ENCODE measurements around the gene ELANE. TPM values are rescaled to one million over a fixed set of nuclear protein-coding genes. Genes with fewer than 3 reads are reported as not detected.

ELANE gene
- total and polyA plus RNA-seq, 4 donors = 0.17 to 37.4 (median 1.8) TPM

- H3K9ac ChIP-seq (ENCODE audit: low read depth in 1 of 2, low read length in 2 of 2) = no peak overlapping the region
- WGBS = 95% methylated on average over 22 of the region's 22 CpGs
- TF ChIP-seq HNF4G (IDR thresholded peaks at IDR 0.05) (no peak), CTCF (IDR thresholded peaks at IDR 0.05; ENCODE audit: low read depth, low read length, missing input control) (no peak), YY1 (IDR thresholded peaks at IDR 0.05) (no peak), GABPA (IDR thresholded peaks at IDR 0.05 in 1 of 2, conservative IDR thresholded peaks at IDR 0.05 in 1 of 2) (no peak), TAF1 (conservative IDR thresholded peaks at IDR 0.05) (no peak), FOXA2 (IDR thresholded peaks at IDR 0.05) (no peak), ATF3 (IDR thresholded peaks at IDR 0.05) (no peak), RXRA (IDR thresholded peaks at IDR 0.05) (no peak), ZBTB33 (IDR thresholded peaks at IDR 0.05) (no peak), FOXA1 (IDR thresholded peaks at IDR 0.05) (no peak)
- no peaks in the 10 kb centered on the region for H3K27me3 ChIP-seq (ENCODE audit: control insufficient read depth in 4 of 4, insufficient read depth in 4 of 4, low read length in 3 of 4)
- peaks cover 0 to 62% (median 19%) of the 10 kb centered on the region in 4 donors for H3K36me3 ChIP-seq (ENCODE audit: control insufficient read depth in 4 of 4, insufficient read depth in 3 of 4, low read depth in 1 of 4, low read length in 3 of 4)
- no peak overlapping the region for H3K4me3 ChIP-seq (ENCODE audit: low read depth in 1 of 3, low read length in 3 of 3)
- H3K9me3 ChIP-seq (ENCODE audit: control insufficient read depth in 4 of 4, low read length in 3 of 4) = no peaks in the 10 kb centered on the region
- H3K27ac ChIP-seq (ENCODE audit: low read depth in 1 of 2, low read length in 2 of 2) = no peak overlapping the region
- no peak for DNase-seq (ENCODE audit: low spot score)
- no peaks in the 10 kb centered on the region for H3K4me1 ChIP-seq (ENCODE audit: control insufficient read depth in 4 of 4, insufficient read depth in 4 of 4, low read length in 3 of 4)
These were observed 31.6 kb downstream of the ELANE start for GRCh38 chr19:883661-884211.

GRCh38 chr19:884420-885211 lies 32.5 kb downstream of the ELANE start:
- Histone ChIP-seq H3K4me1 (ENCODE audit: control insufficient read depth in 4 of 4, insufficient read depth in 4 of 4, low read length in 3 of 4) (no peaks in the 10 kb centered on the region), H3K4me3 (ENCODE audit: low read depth in 1 of 3, low read length in 3 of 3) (no peak overlapping the region), H3K36me3 (ENCODE audit: control insufficient read depth in 4 of 4, insufficient read depth in 3 of 4, low read depth in 1 of 4, low read length in 3 of 4) (peaks cover 0 to 69% (median 19%) of the 10 kb centered on the region in 4 donors), H3K9me3 (ENCODE audit: control insufficient read depth in 4 of 4, low read length in 3 of 4) (no peaks in the 10 kb centered on the region), H3K27me3 (ENCODE audit: control insufficient read depth in 4 of 4, insufficient read depth in 4 of 4, low read length in 3 of 4) (no peaks in the 10 kb centered on the region), H3K27ac (ENCODE audit: low read depth in 1 of 2, low read length in 2 of 2) (no peak overlapping the region), H3K9ac (ENCODE audit: low read depth in 1 of 2, low read length in 2 of 2) (no peak overlapping the region)
- TF ChIP-seq REST (IDR thresholded peaks at IDR 0.05) = no peak
- no peak for TF ChIP-seq HNF4G (IDR thresholded peaks at IDR 0.05)
- no peak for TF ChIP-seq CTCF (IDR thresholded peaks at IDR 0.05; ENCODE audit: low read depth, low read length, missing input control)
- no peak for TF ChIP-seq HNF4A (conservative IDR thresholded peaks at IDR 0.05)
- 96% methylated on average over 51 of the region's 51 CpGs for WGBS
- DNase-seq (ENCODE audit: low spot score) = no peak
